Nephron (organoid): Measurements from ENCODE around the gene ENGASE.

ENCODE experiments used
- H3K27ac Mint-ChIP-seq, 3 experiments: 2 replicates each; pipeline ENCODE4 v1.8.0; 2020; ENCODE audit warnings: mixed read lengths in 3 of 3, mild to moderate bottlenecking in 2 of 3, moderate library complexity in 1 of 3
- H3K27me3 Mint-ChIP-seq: 2 replicates; pipeline ENCODE4 v1.8.0; 2021; ENCODE audit warnings: low read depth, mild to moderate bottlenecking, moderate library complexity, mixed read lengths
- H3K36me3 Mint-ChIP-seq: 2 replicates; pipeline ENCODE4 v1.8.0; 2020; ENCODE audit warnings: low read depth, mixed read lengths
- H3K4me1 Mint-ChIP-seq: 2 replicates; pipeline ENCODE4 v1.8.0; 2020; ENCODE audit warnings: mixed read lengths
- H3K4me3 Mint-ChIP-seq, 3 experiments: 2 replicates each; pipeline ENCODE4 v1.8.0; 2020; ENCODE audit warnings: mild to moderate bottlenecking in 3 of 3, mixed read lengths in 3 of 3, moderate library complexity in 2 of 3
- H3K9me3 Mint-ChIP-seq: 2 replicates; pipeline ENCODE4 v1.8.0; 2020; ENCODE audit warnings: mixed read lengths
- TF ChIP-seq, protein P1 (sequence below), 3 experiments: fragments of 200-600 bp; sonication (generic); IDR thresholded peaks; one replicate each; pipeline ENCODE4 v1.5.0; 2021; ENCODE audit warnings: antibody characterized with exemption in 3 of 3; ENCODE audit not compliant: unreplicated experiment in 3 of 3

ENGASE gene

GRCh38 chr17:79041723-79042420 lies 32.8 kb upstream of the ENGASE start:
- Mint-ChIP-seq H3K9me3 (no peaks in the 10 kb centered on the region), H3K4me3 (no peak overlapping the region), H3K4me1 (peaks cover 19% of the 10 kb centered on the region), H3K27me3 (peaks cover 73% of the 10 kb centered on the region), H3K36me3 (no peaks in the 10 kb centered on the region), H3K27ac (no peak overlapping the region)
- TF ChIP-seq, protein P1, sequence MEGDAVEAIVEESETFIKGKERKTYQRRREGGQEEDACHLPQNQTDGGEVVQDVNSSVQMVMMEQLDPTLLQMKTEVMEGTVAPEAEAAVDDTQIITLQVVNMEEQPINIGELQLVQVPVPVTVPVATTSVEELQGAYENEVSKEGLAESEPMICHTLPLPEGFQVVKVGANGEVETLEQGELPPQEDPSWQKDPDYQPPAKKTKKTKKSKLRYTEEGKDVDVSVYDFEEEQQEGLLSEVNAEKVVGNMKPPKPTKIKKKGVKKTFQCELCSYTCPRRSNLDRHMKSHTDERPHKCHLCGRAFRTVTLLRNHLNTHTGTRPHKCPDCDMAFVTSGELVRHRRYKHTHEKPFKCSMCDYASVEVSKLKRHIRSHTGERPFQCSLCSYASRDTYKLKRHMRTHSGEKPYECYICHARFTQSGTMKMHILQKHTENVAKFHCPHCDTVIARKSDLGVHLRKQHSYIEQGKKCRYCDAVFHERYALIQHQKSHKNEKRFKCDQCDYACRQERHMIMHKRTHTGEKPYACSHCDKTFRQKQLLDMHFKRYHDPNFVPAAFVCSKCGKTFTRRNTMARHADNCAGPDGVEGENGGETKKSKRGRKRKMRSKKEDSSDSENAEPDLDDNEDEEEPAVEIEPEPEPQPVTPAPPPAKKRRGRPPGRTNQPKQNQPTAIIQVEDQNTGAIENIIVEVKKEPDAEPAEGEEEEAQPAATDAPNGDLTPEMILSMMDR (IDR thresholded peaks at IDR 0.05; ENCODE audit: unreplicated experiment in 3 of 3): no peak

DNA sequence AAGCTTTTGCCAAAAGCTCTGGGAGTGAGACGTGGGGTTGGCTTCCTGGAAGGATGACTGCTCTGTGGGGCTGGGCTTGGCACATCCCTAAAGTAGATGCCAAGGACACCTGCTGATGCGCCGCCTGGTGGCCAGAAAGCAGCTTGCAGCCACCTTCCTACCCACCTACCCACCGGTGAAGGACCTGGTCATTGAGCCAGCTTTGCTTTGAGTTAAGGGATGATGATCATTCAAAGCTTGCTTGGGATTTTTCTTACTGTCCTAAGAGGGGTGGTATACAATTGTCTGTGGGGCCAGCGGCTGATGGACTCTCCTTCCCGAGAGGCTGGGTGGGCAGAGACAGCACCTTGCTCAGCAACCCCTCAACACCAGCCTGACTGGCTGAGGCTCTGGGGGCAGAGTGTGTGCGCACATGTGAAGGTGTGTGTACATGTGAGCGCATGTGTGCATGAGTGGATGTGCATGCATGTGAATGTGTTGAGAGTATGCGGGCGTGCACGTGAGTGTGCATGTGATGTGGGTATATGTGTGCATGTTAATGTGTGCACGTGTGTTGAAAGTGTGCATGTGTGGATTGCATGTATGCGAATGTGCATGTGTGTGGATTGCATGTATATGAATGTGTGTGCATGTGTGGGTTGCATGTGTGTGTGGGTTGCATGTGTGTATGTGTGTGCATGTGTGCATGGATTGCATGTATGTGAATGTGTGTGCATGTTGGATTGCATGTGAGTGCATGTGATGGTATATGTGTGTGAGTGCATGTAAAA lies 32.0 kb upstream of the ENGASE start:
- TF ChIP-seq, protein P1 (IDR thresholded peaks at IDR 0.05; ENCODE audit: unreplicated experiment in 3 of 3): peak; percentile 36 to 39 (median 38)
- Mint-ChIP-seq H3K36me3 (no peaks in the 10 kb centered on the region), H3K4me1 (peaks cover 24% of the 10 kb centered on the region), H3K27ac (no peak overlapping the region), H3K4me3 (peak overlapping the region in 1 of 3 experiments; percentile 18), H3K27me3 (peaks cover 77% of the 10 kb centered on the region), H3K9me3 (no peaks in the 10 kb centered on the region)

GRCh38 chr17:79043191-79043930 lies 31.3 kb upstream of the ENGASE start:
- TF ChIP-seq, protein P1 (IDR thresholded peaks at IDR 0.05; ENCODE audit: unreplicated experiment in 3 of 3): no peak
- H3K27me3 Mint-ChIP-seq: peaks cover 78% of the 10 kb centered on the region
- peaks cover 24% of the 10 kb centered on the region for H3K4me1 Mint-ChIP-seq
- peak overlapping the region in 1 of 3 experiments; percentile 18 for H3K4me3 Mint-ChIP-seq
- no peak overlapping the region for H3K27ac Mint-ChIP-seq
- no peaks in the 10 kb centered on the region for H3K9me3 Mint-ChIP-seq
- no peaks in the 10 kb centered on the region for H3K36me3 Mint-ChIP-seq

GRCh38 chr17:79043931-79044320 lies 30.7 kb upstream of the ENGASE start:
- no peaks in the 10 kb centered on the region for H3K36me3 Mint-ChIP-seq
- TF ChIP-seq, protein P1 (IDR thresholded peaks at IDR 0.05; ENCODE audit: unreplicated experiment in 3 of 3): no peak
- H3K27me3 Mint-ChIP-seq: peaks cover 77% of the 10 kb centered on the region
- H3K4me3 Mint-ChIP-seq: no peak overlapping the region
- no peaks in the 10 kb centered on the region for H3K9me3 Mint-ChIP-seq
- peaks cover 24% of the 10 kb centered on the region for H3K4me1 Mint-ChIP-seq
- H3K27ac Mint-ChIP-seq: no peak overlapping the region

DNA sequence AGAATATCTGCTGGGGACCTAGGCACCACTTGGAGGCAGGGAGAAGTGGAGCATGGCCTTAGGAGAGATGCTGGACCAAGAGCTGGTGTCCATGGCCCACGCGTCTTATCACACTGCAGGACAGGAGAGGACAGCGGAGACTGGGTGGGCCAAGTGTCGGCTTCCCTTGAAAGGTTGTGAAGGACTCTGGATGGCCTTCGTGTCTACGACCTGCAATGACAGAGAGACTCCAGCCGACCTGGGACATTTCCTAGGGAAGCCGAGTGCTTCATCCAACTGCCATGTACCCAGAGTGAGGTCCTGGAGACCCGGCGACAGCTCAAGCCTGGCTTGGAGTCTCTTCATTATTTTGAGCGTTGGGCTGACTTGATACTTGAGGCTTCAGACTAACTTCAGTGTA lies 30.2 kb upstream of the ENGASE start:
- Mint-ChIP-seq H3K9me3 (no peaks in the 10 kb centered on the region), H3K4me1 (peaks cover 24% of the 10 kb centered on the region), H3K4me3 (no peak overlapping the region), H3K27ac (no peak overlapping the region), H3K36me3 (no peaks in the 10 kb centered on the region), H3K27me3 (peaks cover 78% of the 10 kb centered on the region)
- TF ChIP-seq, protein P1 (IDR thresholded peaks at IDR 0.05; ENCODE audit: unreplicated experiment in 3 of 3): no peak
